Thyroid gland (tissue), 4 donors: Measurements from ENCODE around the gene ESRRA. TPM values are rescaled to one million over a fixed set of nuclear protein-coding genes. Genes with fewer than 3 reads are reported as not detected.

Experiments
- DNase-seq, 2 donors: peaks; one replicate each; pipeline ENCODE4 v3.0.0-alpha.2; 2019
- H3K27ac ChIP-seq, 3 donors: fragments of 200-600 bp; sonication (generic); 1 replicate in 2 of 3; 2 replicates in 1 of 3; pipeline ENCODE4 v1.5.1; 2016 to 2019; ENCODE audit warnings: mild to moderate bottlenecking in 1 of 3, moderate library complexity in 1 of 3
- H3K27me3 ChIP-seq: fragments of 200-600 bp; sonication (generic); one replicate; pipeline ENCODE4 v1.5.1; 2019
- H3K36me3 ChIP-seq, 2 donors: fragments of 200-600 bp; sonication (generic); one replicate each; pipeline ENCODE4 v1.5.1; 2016 to 2019
- H3K4me1 ChIP-seq, 2 donors: fragments of 200-600 bp; sonication (generic); one replicate each; pipeline ENCODE4 v1.5.1; 2017 to 2019
- H3K4me3 ChIP-seq, 3 donors: fragments of 200-600 bp; sonication (generic); replicated peaks in 1 of 3; 1 replicate in 2 of 3; 2 replicates in 1 of 3; pipeline ENCODE4 v1.5.1; 2016; ENCODE audit warnings: mild to moderate bottlenecking in 1 of 3
- H3K9me3 ChIP-seq: fragments of 200-600 bp; sonication (generic); one replicate; pipeline ENCODE4 v1.5.1; 2017
- POLR2A ChIP-seq, 2 donors: fragments of 450-650 bp; IDR thresholded peaks; one replicate each; pipeline ENCODE4 v1.6.1; 2017; ENCODE audit warnings: antibody characterized with exemption in 2 of 2, mild to moderate bottlenecking in 2 of 2, moderate library complexity in 1 of 2
- WGBS, 2 donors: methylation state at CpG; one replicate each; pipeline ENCODE4 v1.1.5; 2017; 5-methylcytosine and 5-hydroxymethylcytosine counted together
- intact Hi-C: fragments of 100-400 bp; cut with DNase I; formaldehyde crosslinking; loops from one replicate; pipeline ENCODE4 v1.15.1; 2023
- total RNA-seq, 4 donors: library from RNA; depleted of rRNA; stranded (reverse); fragments of >200 nt; gene quantifications; one replicate each; pipeline ENCODE4 v1.2.3, GENCODE V29; 2016
- TF ChIP-seq, protein P1 (sequence below), 6 experiments: fragments of 200-600 bp in 3 of 6; fragments of 450-650 bp in 3 of 6; sonication (generic) in 3 of 6; IDR thresholded peaks; one replicate each; pipeline ENCODE4 v1.5.1; 2016 to 2019; ENCODE audit warnings: antibody characterized with exemption in 6 of 6, mild to moderate bottlenecking in 2 of 6, inconsistent platforms in 1 of 6, moderate library complexity in 1 of 6

ESRRA gene
- total RNA-seq, 4 donors from 2014 or later = 42.8 to 71.6 (median 58.3) TPM

DNA sequence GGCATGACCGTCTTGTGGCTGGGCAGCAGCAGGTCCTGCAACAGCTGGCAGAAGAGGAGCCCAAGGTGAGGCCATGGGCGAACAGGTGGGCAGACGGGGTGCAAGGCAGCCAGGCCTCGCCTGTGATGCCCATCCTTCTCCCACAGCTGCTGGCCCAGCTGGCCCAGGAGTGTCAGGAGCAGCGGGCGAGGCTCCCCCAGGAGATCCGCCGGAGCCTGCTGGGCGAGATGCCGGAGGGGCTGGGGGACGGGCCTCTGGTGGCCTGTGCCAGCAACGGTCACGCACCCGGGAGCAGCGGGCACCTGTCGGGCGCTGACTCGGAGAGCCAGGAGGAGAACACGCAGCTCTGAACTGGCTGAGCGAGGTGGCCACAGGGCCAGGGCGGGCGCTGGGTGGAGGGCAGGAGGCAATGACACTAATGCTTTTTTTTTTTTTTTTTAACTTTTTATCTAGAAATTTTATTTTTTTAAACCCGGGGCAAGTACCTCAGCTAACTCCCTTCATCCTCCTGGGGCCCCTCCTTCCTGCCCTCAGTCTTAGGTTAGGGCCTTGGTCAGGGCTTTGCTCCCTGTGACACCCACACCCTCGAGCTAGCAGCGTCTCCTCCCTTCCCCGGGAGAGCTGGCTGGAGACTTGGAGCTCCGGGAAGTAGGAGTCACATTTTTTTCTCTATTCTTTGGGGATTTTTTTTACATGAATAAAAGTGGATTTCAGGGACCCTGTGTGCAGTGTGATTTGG lies 37.9 kb upstream of the ESRRA start:
- Histone ChIP-seq H3K4me3 (no peak overlapping the region), H3K27me3 (no peaks in the 10 kb centered on the region), H3K9me3 (no peaks in the 10 kb centered on the region), H3K27ac (peak overlapping the region; percentile 95 to 99 (median 96)), H3K36me3 (peaks cover 11 to 13% of the 10 kb centered on the region in 2 donors), H3K4me1 (peaks cover 26 to 32% of the 10 kb centered on the region in 2 donors)
- TF ChIP-seq, protein P1, sequence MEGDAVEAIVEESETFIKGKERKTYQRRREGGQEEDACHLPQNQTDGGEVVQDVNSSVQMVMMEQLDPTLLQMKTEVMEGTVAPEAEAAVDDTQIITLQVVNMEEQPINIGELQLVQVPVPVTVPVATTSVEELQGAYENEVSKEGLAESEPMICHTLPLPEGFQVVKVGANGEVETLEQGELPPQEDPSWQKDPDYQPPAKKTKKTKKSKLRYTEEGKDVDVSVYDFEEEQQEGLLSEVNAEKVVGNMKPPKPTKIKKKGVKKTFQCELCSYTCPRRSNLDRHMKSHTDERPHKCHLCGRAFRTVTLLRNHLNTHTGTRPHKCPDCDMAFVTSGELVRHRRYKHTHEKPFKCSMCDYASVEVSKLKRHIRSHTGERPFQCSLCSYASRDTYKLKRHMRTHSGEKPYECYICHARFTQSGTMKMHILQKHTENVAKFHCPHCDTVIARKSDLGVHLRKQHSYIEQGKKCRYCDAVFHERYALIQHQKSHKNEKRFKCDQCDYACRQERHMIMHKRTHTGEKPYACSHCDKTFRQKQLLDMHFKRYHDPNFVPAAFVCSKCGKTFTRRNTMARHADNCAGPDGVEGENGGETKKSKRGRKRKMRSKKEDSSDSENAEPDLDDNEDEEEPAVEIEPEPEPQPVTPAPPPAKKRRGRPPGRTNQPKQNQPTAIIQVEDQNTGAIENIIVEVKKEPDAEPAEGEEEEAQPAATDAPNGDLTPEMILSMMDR (IDR thresholded peaks at IDR 0.05) = no peak
- TF ChIP-seq POLR2A (IDR thresholded peaks at IDR 0.05) = peak in 1 of 2 donors; percentile 22
- intact Hi-C loops = no loop called here
- DNase-seq = peak; percentile 60
- WGBS, 2 donors = 63 to 74% methylated on average over 18 to 19 of the region's 27 CpGs

DNA sequence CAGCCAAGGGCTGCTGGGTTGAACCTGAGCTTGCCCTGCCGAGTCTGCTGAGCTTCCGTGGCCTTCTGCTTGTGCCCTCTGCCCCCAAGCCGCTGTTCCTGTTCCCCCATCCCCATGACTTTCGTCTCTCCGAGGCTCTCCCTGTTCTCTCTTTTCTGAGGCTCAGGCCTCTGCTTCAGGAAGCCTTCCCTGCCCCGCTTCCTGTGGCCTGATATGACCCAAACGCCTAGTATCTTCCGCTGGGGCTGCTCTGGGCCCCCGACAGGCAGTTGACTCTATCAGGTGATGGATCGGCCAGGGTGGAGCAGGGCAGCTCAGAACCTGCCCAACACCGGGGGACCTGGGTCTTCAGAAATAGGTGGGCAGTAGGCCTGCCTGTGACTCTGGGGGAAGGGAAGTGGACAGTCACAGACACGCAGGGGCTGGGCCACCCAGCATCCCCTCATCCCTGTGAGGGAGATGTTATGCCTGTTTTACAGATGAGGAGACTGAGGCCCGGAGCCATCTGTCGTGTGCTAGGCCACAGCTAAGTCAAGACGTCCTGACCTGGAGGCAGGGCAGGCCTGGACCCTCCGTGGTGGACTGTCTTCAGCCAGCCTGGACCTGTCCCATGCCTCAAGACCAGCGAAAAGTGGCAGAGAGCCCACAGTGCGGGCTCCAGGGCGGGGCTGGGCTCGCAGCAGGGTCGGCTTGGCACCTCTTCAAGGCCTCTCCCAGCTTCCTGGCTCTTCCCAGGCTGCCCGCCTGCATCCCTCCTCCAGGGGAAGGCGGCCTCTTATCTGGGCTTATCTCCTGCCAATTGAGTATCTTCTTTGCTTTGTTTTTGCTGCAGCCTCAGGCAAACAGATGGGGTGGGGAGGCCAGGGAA lies 37.1 kb upstream of the ESRRA start:
- WGBS, 2 donors = 64 to 70% methylated on average over 13 to 19 of the region's 23 CpGs
- H3K36me3 ChIP-seq = peaks cover 5% of the 10 kb centered on the region in 2 donors
- H3K27ac ChIP-seq = peak overlapping the region; percentile 95 to 99 (median 96)
- H3K9me3 ChIP-seq = no peaks in the 10 kb centered on the region
- peaks cover 26 to 32% of the 10 kb centered on the region in 2 donors for H3K4me1 ChIP-seq
- peak overlapping the region in 1 of 3 donors; percentile 80 for H3K4me3 ChIP-seq
- intact Hi-C loops = no loop called here
- no peak for TF ChIP-seq POLR2A (IDR thresholded peaks at IDR 0.05)
- TF ChIP-seq, protein P1 (IDR thresholded peaks at IDR 0.05) = no peak
- DNase-seq = peak; percentile 44
- no peaks in the 10 kb centered on the region for H3K27me3 ChIP-seq

DNA sequence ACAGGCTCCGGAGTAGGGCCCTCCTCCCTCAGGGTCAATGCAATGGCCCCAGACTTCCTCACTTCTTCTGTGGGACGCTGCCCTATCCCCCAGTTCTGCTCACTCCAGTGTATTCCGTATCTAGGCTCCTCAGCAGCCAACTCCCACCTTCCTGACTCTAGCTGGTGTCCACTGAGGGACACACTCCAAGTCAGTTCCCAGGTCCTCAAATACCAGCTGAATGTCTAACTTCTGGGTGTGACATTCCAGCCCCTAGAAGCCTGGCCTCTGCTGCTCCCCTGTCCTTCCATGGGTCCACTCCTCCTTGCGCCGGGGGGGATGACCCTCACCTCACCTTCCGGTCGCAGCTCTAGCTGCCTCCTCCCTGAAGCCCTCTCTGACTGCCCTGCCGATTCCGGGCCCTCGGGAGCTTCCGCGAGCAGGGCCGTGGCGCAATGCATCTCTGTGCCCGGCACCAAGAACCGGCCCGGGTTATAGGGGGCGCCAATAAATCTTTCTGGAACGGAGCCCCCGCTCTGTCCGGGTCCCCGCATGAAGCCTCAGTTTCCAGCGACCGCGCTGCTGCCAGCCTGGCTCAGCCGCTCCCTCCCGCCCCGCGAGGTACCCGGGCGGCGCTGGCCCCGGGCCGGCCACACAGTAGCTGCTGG lies 36.3 kb upstream of the ESRRA start:
- Histone ChIP-seq H3K36me3 (no peaks in the 10 kb centered on the region), H3K27ac (peak overlapping the region; percentile 95 to 99 (median 96)), H3K27me3 (no peaks in the 10 kb centered on the region), H3K4me3 (peak overlapping the region; percentile 12 to 80 (median 78)), H3K9me3 (no peaks in the 10 kb centered on the region), H3K4me1 (peaks cover 26 to 32% of the 10 kb centered on the region in 2 donors)
- DNase-seq = peak in 1 of 2 donors; percentile 52
- WGBS, 2 donors = 6 to 8% methylated on average over 8 to 17 of the region's 34 CpGs
- intact Hi-C loops = no loop called here
- no peak for TF ChIP-seq POLR2A (IDR thresholded peaks at IDR 0.05)
- TF ChIP-seq, protein P1 (IDR thresholded peaks at IDR 0.05) = no peak

DNA sequence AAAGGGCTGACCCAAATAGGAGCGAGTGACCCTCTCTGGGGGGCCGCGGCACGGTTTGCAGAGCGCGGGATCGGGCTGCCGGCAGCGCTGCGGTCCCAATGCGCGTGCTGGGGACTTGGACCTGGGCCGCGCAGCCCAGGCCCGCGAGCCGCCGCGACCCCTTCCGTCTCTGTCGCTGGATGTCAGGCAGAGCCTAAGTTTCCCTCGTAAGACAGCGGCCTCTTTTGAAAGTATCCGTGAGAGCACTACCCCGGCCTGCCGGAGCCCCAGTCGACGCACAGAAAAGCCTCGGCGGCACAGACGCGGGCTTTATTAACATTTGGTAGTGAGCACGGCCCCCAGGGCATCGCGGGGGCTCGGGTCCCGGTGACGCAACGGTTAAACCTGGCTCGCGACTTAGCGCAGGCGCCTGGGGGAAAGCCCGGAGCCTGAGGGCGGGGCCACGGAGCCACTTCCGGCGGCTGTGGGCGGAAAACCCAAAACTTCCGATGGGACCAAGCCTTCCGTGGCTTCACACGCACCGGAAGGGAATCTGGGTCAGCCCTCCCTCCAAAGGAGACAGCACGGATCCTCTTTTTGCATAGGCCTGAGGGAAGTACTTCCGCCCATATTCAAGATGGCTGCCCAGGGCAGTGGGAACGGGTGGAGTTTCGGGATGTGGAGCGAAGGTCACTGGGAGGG lies 35.6 kb upstream of the ESRRA start:
- Histone ChIP-seq H3K4me1 (peaks cover 26 to 32% of the 10 kb centered on the region in 2 donors), H3K9me3 (no peaks in the 10 kb centered on the region), H3K27me3 (no peaks in the 10 kb centered on the region), H3K4me3 (peak overlapping the region; percentile 12 to 94 (median 80)), H3K36me3 (no peaks in the 10 kb centered on the region), H3K27ac (peak overlapping the region; percentile 95 to 99 (median 96))
- WGBS, 2 donors = 2% methylated on average over 9 to 12 of the region's 58 CpGs
- peak; percentile 98 for DNase-seq
- TF ChIP-seq, protein P1 (IDR thresholded peaks at IDR 0.05) = peak in 3 of 6 experiments; percentile 14 to 31 (median 19)
- no peak for TF ChIP-seq POLR2A (IDR thresholded peaks at IDR 0.05)
- intact Hi-C loops = no loop called here
